ENCODE results near the gene BMP5.

BMP5 gene

GRCh38 chr6:55708711-55709110 lies 166.7 kb downstream of the BMP5 start:
- no peak for DNase-seq (ENCODE audit: low spot score)

- no peak for DNase-seq (ENCODE audit: low spot score)
Measured at GRCh38 chr6:55705451-55706440, 169.6 kb downstream of the BMP5 start.

- DNase-seq (ENCODE audit: low spot score) = no peak
Measured at GRCh38 chr6:55704421-55704820, 171.0 kb downstream of the BMP5 start.
